HG03095 (cell line): Measurements from ENCODE around the gene LHX8.
"Not testable (repeated sequence)": the region's sequence is repeated elsewhere in the genome, so short reads cannot be mapped to it uniquely, and the experiment has no call there.

ENCODE experiments used
- ATAC-seq: cut with Tn5 transposase; IDR thresholded peaks from one replicate; pipeline ENCODE4 v1.9.1; 2021; ENCODE audit warnings: moderate library complexity; ENCODE audit not compliant: unreplicated experiment

LHX8 gene

DNA sequence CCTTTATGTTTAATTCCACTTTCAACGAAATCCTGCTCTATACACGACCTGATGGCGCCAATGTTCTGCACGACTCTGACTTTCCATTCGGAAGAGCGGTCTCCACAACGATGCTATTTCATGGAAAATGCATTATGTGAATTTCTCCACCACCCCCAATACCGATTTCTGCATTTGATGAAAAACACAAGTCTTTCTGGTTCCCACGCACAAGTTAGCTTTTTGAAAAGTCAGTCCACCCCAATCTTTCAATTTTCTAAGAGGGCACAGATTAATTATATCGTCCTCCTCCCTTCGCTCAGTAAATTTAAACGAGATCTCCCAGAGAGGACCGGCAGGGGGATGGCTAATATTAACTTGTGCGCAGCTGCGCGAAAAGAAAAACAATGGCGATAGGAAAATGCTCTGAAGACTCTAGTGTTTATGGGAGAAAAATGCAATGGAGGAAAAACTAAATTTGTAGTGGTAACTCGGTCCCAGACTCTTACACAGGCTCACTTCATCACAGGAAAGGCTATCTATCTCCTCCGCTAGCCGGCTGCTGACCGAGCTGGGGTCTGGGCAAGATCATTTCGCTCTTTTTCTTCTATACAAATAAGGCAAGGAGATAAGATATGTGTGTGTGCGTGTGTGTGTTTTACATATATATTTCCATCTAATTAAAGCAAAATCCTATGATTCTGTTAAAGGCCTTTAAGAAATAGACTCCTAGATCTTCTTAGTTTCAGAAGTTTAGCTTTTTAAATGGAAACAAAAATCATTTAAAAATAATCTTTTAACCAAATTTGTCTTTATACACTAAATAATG lies 1.2 kb upstream of the LHX8 start:
- no peak for ATAC-seq

DNA sequence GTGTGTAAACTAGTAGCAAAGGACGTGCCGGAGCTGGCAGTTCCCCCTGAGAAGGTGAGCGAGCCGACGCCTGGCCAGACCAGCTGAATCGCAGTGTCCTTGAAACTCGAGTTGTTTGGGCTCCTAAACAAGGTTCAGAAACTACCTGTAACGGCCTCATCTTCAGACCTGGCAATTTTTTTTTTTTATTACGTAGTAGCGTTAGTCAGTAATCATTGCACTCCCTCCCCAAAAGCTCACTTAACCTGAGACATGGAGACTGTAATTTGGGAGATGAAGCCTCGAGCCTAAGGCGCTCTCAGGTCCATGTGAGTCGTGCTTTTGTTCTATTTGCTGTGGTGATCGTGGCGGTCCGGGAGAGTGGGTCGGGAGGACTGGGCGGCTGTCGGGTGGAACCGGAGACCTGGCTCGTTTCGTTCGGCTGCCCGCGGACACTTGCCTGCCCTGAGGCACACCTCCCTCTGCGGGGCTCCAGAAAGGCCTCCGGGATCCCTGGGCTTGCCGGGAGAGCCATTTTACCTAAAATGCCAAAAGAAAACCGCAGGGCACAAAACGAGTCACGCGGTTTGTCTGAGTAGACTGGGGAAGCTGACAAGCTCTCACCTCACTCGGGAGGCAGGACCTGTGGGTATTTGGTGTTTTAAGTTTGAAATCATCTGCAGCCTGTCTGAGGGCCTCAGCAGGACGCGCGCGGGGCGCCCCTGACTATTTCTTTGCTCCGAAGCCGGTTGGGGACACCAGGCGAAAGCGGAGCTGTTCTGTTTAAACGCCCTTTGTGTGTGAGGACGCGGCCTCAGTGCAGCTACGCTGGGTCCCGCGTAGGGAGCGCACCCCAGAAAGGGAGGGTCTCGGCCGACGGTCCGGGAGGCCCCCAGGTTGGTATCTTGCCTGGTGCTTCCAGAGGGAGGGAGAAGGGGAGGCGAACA lies 722 bp downstream of the LHX8 start:
- no peak for ATAC-seq

DNA sequence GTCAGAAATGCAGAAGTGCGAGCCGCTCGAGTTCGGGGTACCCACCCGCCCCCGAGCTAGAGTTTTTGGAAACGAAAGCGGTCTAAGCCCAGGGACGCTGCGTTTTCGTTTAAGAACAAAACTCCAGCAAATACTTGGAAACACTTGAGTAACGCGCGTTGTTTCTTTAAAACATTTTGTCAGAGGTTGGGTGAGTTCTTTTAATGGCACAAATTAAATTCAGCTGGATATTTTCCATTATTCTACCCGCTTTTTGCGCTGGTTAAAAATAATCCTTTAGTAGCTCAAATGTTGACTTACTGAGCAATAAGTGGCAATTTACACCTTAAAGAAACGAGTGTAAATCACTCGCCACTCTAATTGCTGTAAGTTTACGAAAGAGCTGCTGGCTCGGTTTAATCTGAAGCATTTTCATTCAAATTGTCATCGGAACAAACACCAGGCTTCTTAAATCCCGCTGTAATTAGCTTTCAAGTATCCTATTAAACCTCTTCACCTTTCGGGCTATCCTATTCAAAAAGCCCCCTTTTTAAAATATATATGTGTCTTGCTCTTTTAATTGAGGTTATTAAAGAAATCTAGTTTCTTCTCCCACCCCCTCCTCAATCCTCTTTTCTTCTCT lies 1.5 kb downstream of the LHX8 start:
- no peak for ATAC-seq

DNA sequence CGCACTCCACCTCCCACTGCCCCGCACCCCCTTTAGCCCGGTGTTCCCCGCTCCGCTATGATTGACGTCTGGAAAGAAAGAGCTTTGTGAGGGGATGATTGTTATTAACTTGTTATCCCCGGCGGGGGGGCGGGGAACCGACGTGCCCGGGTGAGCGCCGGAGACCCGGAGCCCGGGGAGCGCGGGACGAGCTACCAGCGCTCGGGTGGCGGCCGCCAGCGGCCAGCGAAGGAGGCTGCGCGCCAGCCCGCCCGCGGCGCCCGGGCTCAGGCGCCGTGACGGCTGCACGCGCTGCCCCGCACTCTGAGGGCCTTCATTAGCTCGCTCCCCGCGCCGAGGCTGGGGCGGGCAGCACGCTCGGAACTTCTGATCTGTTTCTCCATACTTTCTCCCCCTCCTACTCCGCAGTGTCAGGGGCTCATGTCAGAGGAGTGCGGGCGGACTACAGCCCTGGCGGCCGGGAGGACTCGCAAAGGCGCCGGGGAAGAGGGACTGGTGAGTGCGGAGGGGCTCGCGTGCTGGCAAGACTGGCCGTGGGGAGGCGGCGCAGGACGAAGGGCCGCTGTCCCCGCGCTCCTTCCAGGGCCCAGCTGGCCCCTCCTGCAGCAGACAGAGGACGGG lies 2.1 kb downstream of the LHX8 start:
- ATAC-seq: no peak

DNA sequence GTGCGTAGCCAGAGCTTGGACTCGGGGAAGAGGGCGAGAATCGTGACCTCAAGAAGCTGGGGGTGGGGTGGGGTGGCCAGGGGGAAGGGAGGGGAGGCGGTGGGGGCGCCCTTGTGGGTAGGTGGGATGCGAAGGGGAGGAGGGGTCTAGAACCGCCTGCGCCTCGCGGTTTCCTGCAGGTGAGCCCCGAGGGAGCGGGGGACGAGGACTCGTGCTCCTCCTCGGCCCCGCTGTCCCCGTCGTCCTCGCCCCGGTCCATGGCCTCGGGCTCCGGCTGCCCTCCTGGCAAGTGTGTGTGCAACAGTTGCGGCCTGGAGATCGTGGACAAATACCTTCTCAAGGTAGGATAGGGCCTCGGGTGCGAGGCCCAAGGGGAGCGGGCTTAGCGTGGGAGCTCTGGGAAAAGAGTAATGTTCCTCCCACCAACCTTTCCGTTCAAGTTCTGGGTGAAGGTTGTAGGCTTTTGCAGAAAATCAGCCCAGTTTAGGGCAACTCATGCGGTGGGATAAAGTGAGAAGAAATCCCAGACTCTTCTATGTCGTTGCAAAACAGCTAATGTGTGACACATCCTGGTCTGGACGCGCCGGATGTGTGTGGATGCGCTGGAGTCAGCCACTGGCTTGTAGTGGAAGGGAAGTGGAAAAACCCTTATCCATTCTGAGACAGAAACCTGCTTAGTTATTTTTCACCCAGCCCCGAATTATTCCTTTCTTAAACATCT lies 2.9 kb downstream of the LHX8 start:
- no peak for ATAC-seq

DNA sequence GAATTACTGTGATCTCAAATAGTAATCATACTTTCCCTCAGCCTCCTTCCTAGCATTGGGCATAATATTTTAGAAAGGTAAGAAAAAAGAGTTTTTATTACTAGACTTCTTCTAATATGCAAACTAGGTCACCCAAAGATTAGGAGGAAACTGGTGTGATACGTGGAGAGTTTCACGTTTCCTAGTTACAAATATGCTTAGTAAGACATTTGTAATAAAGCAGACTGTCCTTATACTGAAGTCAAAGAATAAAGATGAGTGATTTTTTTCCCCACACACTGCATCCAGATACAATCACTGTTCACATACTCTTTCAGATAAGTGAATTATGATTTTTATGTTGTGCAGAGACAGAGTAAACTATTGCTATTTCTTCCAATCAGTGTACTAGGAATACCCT lies 17.9 kb downstream of the LHX8 start:
- ATAC-seq: no peak

DNA sequence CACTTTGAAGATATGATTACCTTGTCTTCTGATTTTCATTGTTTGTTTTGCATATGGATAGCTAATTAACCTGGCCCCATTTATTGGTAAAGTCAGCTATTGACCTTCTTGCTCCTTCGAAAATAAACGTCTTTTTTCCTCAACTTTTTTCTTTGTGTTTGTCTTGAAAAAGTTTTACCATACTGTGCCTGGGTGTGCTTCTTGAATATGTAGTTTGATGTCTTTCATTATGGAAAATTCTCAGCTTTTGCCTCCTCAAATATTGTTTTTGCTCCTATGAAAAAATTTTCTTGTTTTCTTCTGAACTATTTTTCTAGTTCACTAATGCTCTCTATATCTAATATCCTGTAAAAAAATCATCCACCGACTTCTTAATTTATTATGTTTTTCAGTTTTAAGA lies 25.0 kb downstream of the LHX8 start:
- ATAC-seq: no peak

DNA sequence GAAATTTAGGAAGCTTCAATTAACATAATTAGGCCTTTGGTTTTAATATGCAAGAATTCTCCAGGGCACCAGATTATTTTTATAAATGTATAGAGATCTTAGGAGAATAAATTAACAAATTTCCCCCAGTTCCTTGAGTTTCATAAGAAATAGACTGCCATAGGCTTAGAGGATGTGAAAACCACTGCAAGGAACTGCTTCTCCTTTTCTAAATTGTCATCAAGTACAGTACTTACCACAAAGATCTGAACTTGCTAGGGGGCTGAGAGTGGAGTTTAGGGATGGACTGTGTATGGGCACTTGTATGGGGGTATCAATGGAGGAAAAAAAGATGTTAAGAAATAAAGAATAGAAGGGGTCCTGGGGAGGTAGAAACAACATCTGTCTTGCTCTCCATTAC lies 31.1 kb downstream of the LHX8 start:
- no peak for ATAC-seq

DNA sequence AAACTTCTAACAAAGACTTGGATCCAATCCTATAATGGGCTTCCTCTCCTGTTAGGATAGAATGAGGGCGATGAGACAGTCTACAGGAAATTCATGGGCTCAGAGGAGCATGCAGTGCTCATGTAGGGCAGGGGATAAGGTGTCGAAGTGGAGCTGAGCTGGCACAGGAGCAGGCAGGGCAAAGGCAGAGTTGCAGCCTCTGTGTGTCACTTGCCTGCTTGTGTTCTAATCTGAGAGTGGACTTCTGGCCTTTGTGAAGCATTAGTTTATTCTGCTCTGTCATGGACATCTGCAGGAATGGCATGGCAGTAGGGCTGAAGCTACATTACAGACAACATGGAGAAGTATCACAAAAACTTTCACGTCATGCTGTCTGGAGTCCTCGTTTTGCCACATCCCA lies 32.6 kb downstream of the LHX8 start:
- ATAC-seq: no peak

DNA sequence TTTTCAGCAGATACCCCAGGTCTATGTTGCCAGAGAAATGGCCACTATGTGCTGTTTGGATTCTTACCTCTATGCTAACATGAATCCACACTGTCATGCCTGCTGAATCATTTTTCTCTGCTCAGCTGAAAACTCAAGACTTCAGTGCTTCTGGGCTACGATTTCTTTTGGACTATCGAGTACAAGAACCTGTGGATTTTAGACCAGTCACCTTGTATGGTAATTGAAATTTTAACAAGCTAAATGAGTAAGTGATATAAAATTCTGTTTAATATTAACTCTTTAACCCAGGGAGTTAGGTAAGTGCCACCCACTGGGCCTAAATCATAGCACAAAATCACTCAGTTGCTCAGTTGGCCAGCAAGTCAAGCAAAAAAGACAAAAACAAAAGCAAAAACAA lies 35.8 kb downstream of the LHX8 start:
- no peak for ATAC-seq

DNA sequence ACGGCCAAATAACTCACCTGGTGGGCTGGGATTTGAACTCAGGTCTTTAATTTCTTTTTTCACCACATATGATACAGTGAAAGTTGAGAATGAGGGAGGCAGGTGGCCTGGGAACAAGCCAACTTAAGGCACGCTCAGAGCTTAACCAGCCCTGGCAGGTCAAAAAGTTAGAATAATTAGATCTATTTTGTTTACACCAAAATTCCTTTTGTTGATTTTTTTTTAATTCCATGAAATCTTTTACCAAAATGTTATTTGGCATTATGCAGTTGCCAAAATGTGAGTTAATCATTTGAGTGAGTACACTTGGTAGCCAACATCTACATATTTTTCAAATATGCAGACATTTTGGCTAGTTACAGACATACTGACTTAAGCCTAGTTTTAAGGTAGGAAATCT lies 36.8 kb downstream of the LHX8 start:
- no peak for ATAC-seq

DNA sequence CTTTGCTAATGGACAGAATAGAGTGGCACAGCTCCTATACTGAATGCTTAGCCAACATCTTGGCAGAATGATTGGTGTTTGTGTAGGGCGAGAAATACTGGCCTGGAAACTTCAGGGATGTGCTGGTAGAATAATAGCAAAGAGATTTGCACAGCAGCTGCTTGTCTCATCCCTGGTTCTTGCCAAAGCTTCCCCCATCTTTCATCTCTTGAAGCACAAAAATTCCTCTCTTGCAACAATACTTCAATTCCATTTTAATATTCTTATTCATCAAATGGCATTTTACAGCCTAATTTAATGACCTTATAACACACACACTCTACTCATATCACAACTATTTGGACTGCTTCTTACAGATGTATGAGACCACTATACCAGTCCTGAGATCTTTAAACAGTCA lies 37.7 kb downstream of the LHX8 start:
- ATAC-seq: no peak

DNA sequence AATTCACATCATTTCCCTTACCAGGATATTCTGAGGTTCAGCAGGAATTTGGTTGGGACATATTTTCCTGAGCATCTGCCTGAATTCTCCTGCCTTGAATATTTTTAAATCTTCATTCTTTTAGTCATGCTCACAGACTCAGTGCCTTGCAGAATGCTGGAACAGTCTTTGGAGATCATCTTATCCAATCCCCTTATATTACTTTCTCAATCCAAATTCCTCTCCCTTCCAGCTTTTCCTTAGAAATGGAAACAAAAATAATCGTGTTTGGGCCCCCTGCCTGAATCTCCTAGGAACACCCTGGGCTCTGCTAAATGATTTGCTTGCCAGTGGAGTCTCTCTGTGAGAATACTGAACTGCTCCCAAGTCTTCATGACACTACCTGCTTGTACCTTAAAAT lies 38.4 kb downstream of the LHX8 start:
- ATAC-seq: no peak

DNA sequence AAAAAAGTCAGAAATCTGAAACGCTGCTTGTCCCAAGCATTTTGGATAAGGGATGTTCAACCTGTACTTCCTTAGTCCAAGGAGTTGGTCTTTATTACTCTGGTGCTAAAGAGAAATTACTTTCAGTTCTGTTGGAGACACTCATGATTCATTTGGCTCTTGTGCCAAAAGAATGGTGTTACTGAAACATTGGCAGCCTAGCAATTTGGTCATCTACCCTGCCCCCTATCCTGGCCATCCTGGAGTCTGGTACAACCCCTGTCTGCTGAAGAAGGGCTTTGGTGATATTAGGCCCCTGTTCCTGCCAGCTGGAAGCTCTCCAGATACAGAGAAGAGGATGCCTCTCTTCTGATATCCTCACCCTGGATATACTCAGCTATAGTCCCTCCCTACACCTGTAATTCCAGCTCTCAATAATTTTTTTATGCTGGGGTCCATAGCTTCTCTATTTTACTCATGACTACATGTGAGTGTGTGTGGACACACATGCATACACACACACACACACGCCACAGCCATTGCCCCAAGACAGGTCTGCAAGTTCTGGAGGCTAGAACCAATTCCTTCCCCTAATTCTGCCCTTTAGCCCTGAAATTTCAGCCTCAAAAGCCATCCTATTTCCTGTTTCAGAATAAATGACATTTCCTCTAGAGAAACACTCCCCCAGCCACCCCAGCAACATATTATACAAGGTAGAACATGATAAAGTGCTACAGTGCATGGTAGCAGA lies 40.0 kb downstream of the LHX8 start:
- ATAC-seq: no peak

DNA sequence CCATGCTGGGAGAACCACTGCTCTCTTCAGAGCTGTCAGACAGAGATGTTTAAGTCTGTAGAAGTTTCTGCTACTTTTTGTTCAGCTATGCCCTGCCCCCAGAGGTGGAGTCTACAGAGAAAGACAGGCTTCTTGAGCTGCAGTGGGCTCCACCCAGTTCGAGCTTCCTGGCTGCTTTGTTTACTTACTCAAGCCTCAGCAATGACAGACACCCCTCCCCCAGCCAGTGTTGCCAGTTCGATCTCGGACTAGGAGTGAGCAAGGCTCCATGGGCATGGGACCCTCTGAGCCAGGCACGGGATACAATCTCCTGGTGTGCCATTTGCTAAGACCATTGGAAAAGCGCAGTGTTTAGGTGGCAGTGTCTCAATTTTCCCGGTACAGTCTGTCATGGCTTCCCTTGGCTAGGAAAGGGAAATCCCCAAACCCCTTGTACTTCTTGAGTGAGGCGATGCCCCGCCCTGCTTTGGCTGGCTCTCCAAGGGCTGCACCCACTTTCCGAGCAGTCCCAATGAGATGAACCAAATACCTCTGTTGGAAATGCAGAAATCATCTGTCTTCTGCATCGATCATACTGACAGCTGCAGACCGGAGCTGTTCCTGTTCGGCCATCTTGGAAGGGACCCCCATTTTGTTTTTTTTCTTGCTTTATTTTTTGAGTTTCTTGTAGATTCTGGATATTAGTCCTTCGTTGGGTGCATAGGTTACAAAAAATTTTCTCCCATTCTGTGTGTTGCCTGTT lies 47.2 kb downstream of the LHX8 start:
- ATAC-seq: not testable (repeated sequence)

DNA sequence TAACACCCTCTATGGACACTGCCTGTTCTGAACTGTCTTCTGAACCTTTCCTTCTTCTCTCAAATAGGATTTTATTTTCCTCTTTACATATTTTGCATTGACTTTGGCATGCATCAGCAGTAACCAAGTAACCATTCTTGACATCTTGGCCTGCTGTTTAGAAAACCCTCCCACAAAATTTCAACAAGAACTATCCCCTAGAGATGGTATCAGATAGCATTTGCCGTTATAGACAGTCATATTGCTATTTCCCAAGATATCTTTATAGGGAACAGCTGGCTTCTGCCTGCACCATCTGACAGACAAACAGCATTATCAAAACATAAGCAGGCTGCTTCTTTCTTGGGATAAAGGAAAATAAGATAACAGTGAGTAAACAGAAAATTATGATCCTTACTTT lies 54.7 kb downstream of the LHX8 start:
- no peak for ATAC-seq

DNA sequence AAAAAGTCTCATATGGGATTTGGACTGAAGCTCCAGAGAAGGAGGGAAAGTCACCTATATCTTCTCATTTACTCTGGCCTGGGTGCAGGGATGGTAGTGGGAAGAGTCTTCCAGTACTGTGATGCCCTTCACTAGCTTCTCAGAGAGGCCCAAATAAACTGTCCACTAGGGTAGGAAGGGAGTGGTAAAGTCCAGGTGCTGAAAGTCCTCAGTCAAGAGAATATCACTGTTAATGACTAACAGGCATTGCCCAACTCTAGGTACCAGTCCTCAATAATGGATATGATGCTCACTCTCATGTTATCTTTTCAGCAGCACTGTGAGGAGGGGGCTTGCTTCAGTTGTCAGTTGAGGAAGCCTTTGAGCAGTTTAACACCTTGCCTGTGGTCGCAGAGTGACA lies 64.0 kb downstream of the LHX8 start:
- ATAC-seq: no peak

DNA sequence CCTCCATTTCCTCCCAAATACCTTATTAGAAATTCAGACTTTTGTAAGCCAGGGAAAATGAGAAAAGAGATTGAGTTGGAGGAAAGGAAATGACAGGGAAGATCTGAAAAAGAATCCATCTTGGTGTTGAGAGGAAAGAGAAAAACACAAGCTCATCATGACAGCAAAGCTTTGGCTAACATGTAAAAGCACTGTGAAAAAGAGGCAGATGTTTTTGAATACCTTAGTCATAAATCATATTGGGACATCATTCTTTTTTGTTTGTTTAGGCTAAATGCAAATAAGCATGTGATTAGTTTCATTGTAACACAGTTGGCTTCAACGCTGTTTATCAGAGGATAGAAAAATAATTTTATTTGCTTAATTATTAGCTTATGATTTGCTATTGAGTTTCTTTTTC lies 64.6 kb downstream of the LHX8 start:
- ATAC-seq: no peak

DNA sequence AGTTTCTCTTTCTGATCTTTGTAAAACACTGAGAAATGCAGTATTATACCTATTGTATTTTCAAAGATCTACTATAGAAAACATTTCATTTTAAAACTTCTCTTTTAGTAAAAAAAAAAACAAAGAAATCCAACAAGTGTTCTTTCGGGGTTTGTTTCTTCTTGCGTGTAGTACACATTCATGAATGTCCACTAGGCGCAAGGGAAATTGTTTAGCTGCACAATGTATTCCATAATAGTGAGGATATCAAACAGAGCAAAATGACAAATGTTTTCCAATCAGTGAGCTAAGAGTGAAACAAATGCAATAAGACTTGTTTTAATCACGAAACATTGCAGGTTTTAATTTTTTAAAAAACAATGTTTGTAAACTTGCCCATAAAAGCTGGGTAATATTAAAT lies 68.6 kb downstream of the LHX8 start:
- no peak for ATAC-seq
